ENCODE results near the gene LRP2.
"Not testable (repeated sequence)": the region's sequence is repeated elsewhere in the genome, so short reads cannot be mapped to it uniquely, and the experiment has no call there.

The LRP2 gene

DNA sequence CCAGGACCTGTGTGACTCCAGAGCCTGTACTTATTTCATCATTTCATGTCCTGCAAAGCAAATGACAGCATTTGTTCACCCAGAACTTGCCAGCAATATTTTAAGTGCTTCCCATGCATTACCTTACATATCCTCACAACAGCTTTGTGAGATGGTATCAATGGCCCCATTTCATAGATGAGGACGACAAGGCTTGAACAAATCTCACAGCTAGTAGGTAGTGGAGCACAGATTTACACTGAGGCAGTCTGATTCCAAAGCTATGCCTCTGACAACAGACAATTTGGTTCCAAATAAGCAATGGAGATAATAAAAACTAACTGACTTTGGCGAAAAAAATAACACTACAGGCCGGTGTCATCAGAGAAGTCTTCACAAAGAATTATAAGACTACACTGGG, 33.5 kb downstream of the LRP2 start:
- H3K27ac ChIP-seq, result no peak overlapping the region
- TF ChIP-seq ZFX (IDR thresholded peaks at IDR 0.05; ENCODE audit: borderline replicate concordance), result no peak
- TF ChIP-seq, protein P1, sequence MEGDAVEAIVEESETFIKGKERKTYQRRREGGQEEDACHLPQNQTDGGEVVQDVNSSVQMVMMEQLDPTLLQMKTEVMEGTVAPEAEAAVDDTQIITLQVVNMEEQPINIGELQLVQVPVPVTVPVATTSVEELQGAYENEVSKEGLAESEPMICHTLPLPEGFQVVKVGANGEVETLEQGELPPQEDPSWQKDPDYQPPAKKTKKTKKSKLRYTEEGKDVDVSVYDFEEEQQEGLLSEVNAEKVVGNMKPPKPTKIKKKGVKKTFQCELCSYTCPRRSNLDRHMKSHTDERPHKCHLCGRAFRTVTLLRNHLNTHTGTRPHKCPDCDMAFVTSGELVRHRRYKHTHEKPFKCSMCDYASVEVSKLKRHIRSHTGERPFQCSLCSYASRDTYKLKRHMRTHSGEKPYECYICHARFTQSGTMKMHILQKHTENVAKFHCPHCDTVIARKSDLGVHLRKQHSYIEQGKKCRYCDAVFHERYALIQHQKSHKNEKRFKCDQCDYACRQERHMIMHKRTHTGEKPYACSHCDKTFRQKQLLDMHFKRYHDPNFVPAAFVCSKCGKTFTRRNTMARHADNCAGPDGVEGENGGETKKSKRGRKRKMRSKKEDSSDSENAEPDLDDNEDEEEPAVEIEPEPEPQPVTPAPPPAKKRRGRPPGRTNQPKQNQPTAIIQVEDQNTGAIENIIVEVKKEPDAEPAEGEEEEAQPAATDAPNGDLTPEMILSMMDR (IDR thresholded peaks at IDR 0.05), result no peak

DNA sequence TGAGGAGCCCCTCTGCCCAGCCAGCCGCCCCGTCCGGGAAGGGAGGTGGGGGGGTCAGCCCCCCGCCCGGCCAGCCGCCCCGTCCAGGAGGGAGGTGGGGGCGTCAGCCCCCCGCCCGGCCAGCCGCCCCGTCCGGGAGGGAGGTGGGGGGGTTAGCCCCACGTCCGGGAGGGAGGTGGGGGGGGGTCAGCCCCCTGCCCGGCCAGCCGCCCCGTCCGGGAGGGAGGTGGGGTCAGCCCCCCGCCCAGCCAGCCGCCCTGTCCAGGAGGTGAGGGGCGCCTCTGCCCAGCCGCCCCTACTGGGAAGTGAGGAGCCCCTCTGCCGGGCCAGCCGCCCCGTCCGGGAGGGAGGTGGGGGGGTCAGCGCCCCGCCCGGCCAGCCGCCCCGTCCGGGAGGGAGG, 34.5 kb downstream of the LRP2 start:
- H3K27ac ChIP-seq, result not testable (repeated sequence)

DNA sequence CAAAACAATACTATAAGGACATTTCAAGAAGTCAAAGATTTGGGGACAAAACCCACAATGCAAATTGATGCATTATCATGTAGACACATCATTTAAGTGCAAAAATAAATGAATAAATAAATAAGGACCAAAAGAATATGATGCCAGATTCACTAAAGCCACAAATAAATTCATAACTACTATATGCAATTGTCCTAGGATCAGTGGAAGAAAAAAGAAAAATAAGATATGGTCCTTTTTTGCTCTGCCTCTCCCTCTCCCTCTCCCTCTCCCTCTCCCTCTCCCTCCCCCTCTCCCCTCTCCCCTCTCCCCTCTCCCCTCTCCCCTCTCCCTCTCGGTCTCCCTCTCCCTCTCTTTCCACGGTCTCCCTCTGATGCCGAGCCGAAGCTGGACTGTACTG, 36.4 kb downstream of the LRP2 start:
- H3K27ac ChIP-seq, result not testable (repeated sequence)

DNA sequence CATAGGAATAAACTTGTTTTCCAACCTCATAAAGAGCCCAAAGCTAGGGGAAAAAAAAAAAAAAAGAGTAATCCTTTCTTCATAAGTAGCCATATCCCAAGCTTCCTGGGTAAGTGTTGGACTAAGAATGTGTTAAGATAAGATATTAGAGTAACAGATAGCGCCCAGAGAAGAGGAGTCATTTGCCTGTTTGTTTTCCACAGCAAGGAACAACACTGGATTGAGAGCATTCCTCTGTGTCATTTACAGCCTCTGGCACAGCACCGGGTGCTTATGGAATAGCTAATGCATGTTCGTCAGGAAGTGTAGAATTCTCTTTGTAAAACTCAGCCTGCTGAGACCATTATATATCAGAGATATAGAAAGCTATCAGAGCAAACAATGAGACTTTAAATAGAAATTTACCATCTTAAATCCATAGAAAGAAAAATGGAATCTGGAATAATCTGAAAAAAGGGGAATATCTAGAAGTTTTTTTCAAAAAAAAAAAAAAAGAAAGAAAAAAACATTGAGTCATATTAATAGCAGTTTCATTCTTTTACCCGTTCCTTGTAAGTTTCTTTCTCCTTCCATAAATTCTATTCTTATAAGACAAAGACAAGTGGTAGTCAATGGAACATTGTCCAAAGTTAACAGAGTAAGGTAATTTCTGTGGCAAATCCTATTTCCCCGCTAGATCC, 37.6 kb downstream of the LRP2 start:
- H3K27ac ChIP-seq, result no peak overlapping the region
- TF ChIP-seq ZFX (IDR thresholded peaks at IDR 0.05; ENCODE audit: borderline replicate concordance), result no peak
- TF ChIP-seq, protein P1 (IDR thresholded peaks at IDR 0.05), result no peak

DNA sequence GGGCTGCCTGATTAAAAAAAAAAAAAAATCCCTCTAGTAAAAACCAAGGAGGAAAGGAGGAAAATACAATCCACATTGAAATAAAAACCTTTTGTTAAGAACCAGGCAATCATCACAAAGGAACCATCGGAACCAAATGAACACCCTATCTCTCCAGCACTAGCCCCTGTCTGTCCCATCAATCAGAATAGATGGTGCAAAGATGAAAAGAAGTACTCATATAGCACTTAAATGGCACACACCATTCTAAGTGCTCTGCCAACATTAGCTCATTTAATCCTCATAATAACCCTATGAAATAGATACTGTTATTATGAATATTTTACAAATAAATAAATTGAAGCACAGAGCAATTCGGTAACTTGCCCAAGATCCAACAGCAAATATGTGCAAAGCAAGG, 38.5 kb downstream of the LRP2 start:
- no peak for TF ChIP-seq ZFX (IDR thresholded peaks at IDR 0.05; ENCODE audit: borderline replicate concordance)
- TF ChIP-seq, protein P1 (IDR thresholded peaks at IDR 0.05), result no peak
- H3K27ac ChIP-seq, result no peak overlapping the region

DNA sequence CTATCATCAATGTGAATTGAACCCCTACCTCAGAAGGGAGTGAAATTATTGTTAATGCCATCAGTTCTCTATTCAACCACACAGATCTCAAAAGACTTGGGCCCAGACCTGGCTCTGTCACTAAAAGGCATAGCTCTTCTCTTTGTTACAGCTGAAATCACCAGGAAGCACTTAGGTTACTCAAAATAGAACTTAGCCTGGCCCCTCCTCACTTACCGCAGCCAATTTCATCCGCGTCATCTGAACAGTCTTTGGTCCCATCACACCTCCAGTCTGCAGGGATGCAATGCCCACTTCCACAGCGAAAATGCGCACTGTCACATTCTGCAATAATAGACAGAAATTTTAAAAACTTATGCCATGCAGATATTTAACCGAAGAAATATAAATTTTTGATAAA, 41.8 kb downstream of the LRP2 start:
- no peak overlapping the region for H3K27ac ChIP-seq
- TF ChIP-seq, protein P1 (IDR thresholded peaks at IDR 0.05), result no peak
- no peak for TF ChIP-seq ZFX (IDR thresholded peaks at IDR 0.05; ENCODE audit: borderline replicate concordance)

DNA sequence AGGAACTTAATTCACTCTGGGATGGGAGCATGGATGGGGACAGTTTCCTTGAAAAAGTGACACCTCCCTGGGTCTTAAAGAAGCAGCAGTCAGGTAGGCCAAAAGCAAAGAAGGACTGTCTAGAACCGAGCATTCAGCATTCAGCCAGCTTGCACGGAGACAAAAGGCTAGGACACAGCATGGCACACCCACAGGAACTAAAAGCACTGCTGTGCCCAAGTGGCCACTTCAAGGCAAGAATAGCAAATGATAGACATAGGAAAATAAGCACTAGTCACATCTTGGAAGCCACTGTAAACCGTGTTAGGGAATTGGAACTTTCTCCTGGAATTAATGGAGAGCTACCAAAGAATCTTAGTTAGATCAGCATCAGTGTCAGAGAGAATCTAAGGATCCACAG, 47.0 kb downstream of the LRP2 start:
- no peak overlapping the region for H3K27ac ChIP-seq
- TF ChIP-seq ZFX (IDR thresholded peaks at IDR 0.05; ENCODE audit: borderline replicate concordance), result no peak
- TF ChIP-seq, protein P1 (IDR thresholded peaks at IDR 0.05), result no peak

DNA sequence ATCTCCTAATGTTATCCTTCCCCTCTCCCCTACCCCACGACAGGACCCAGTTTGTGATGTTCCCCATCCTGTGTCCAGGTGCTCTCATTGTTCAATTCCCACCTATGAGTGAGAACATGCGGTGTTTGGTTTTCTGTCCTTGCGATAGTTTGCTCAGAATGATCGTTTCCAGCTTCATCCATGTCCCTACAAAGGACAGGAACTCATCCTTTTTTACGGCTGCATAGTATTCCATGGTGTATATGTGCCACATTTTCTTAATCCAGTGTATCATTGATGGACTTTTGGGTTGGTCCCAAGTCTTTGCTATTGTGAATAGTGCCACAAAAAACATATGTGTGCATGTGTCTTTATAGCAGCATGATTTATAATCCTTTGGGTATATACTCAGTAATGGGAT, 54.0 kb downstream of the LRP2 start:
- H3K27ac ChIP-seq, result not testable (repeated sequence)

DNA sequence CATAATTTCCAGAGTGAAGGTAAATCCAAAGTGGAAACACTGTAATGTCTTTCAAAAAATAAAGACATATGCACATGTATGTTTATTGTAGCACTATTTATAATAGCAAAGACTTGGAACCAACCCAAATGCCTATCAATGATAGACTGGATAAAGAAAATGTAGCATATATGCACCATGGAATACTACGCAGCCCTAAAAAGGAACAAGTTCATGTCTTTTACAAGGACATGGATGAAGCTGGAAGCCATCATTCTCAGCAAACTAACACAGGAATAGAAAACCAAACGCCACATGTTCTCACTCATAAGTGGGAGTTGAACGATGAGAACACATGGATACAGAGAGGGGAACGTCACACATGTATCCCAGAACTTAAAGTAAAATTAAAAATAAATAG, 57.6 kb downstream of the LRP2 start:
- H3K27ac ChIP-seq, result not testable (repeated sequence)

All from 22Rv1 (cell line).